NT2/D1 (cell line): ENCODE data around the gene KDM5D.

Experiments
- DNase-seq: peaks from one replicate; pipeline ENCODE4 v3.0.0-alpha.2; 2011; ENCODE audit warnings: low read depth, low spot score
- H3K27me3 ChIP-seq: 2 replicates; pipeline ENCODE4 v1.6.0; 2011; ENCODE audit warnings: mild to moderate bottlenecking; ENCODE audit not compliant: insufficient read length, insufficient read depth
- H3K36me3 ChIP-seq: 2 replicates; pipeline ENCODE4 v1.6.1; 2011; ENCODE audit warnings: mild to moderate bottlenecking, low read length, mixed read lengths; ENCODE audit not compliant: insufficient read depth, insufficient read length
- H3K4me1 ChIP-seq: 2 replicates; pipeline ENCODE4 v1.5.1; 2011; ENCODE audit not compliant: insufficient read depth, insufficient read length
- H3K4me3 ChIP-seq: 2 replicates; pipeline ENCODE4 v1.5.1; 2011; ENCODE audit warnings: low read depth; ENCODE audit not compliant: insufficient read length
- H3K9ac ChIP-seq: 2 replicates; pipeline ENCODE4 v1.6.0; 2011; ENCODE audit warnings: low read depth; ENCODE audit not compliant: insufficient read length
- H3K9me3 ChIP-seq: 2 replicates; pipeline ENCODE4 v1.5.1; 2011; ENCODE audit warnings: mild to moderate bottlenecking, low read length; ENCODE audit not compliant: insufficient read depth
- SUZ12 ChIP-seq: IDR thresholded peaks from 2 replicates; pipeline ENCODE4 v1.6.1; 2011; ENCODE audit not compliant: insufficient read length, insufficient read depth; ENCODE audit errors: extremely low read depth
- YY1 ChIP-seq: IDR thresholded peaks from 2 replicates; pipeline ENCODE4 v1.6.1; 2011; ENCODE audit not compliant: insufficient read length, insufficient read depth
- ZNF274 ChIP-seq: IDR thresholded peaks from 2 replicates; pipeline ENCODE4 v1.6.1; 2011; ENCODE audit warnings: mild to moderate bottlenecking, low read depth, low read length

Gene KDM5D

GRCh38 chrY:19715226-19715625 is 29.3 kb downstream of the KDM5D start:
- Histone ChIP-seq H3K9me3 (no peaks in the 10 kb centered on the region), H3K4me3 (no peak overlapping the region), H3K4me1 (no peaks in the 10 kb centered on the region), H3K27me3 (no peaks in the 10 kb centered on the region), H3K9ac (no peak overlapping the region), H3K36me3 (peaks cover 27% of the 10 kb centered on the region)
- no peak for DNase-seq
- TF ChIP-seq SUZ12 (no peak), YY1 (no peak), ZNF274 (no peak)

- Histone ChIP-seq H3K27me3 (no peaks in the 10 kb centered on the region), H3K4me1 (no peaks in the 10 kb centered on the region), H3K4me3 (no peak overlapping the region), H3K36me3 (peaks cover 38% of the 10 kb centered on the region), H3K9me3 (no peaks in the 10 kb centered on the region), H3K9ac (no peak overlapping the region)
- DNase-seq: no peak
- TF ChIP-seq SUZ12 (no peak), ZNF274 (no peak), YY1 (no peak)
Observed at GRCh38 chrY:19713430-19713829, 31.1 kb downstream of the KDM5D start.

GRCh38 chrY:19706273-19706672 is 38.3 kb downstream of the KDM5D start:
- H3K36me3 ChIP-seq: peaks cover 36% of the 10 kb centered on the region
- H3K27me3 ChIP-seq: no peaks in the 10 kb centered on the region

GRCh38 chrY:19698495-19698894 is 46.0 kb downstream of the KDM5D start:
- Histone ChIP-seq H3K9ac (no peak overlapping the region), H3K4me3 (no peak overlapping the region), H3K36me3 (no peaks in the 10 kb centered on the region), H3K9me3 (no peaks in the 10 kb centered on the region), H3K4me1 (no peaks in the 10 kb centered on the region), H3K27me3 (no peaks in the 10 kb centered on the region)
- TF ChIP-seq YY1 (no peak), ZNF274 (no peak), SUZ12 (no peak)
- no peak for DNase-seq

More at GRCh38 chrY:19706273-19706672, 38.3 kb downstream of the KDM5D start:
- H3K9ac ChIP-seq: no peak overlapping the region
- DNase-seq: no peak
- no peak overlapping the region for H3K4me3 ChIP-seq
- H3K4me1 ChIP-seq: no peaks in the 10 kb centered on the region
- TF ChIP-seq SUZ12 (no peak), YY1 (no peak), ZNF274 (no peak)
- H3K9me3 ChIP-seq: no peaks in the 10 kb centered on the region

- Histone ChIP-seq H3K9ac (no peak overlapping the region), H3K9me3 (no peaks in the 10 kb centered on the region), H3K4me3 (no peak overlapping the region), H3K36me3 (no peaks in the 10 kb centered on the region), H3K4me1 (no peaks in the 10 kb centered on the region), H3K27me3 (no peaks in the 10 kb centered on the region)
- no peak for TF ChIP-seq YY1
- TF ChIP-seq ZNF274: no peak
- no peak for TF ChIP-seq SUZ12
- DNase-seq: no peak
Observed at GRCh38 chrY:19680821-19681220, 63.7 kb downstream of the KDM5D start.
